HG03039 (cell line): Measurements from ENCODE around the gene BET1.

Source experiments
- ATAC-seq: cut with Tn5 transposase; IDR thresholded peaks from one replicate; pipeline ENCODE4 v1.9.1; 2021; ENCODE audit warnings: mild to moderate bottlenecking, moderate library complexity; ENCODE audit not compliant: unreplicated experiment

The BET1 gene

DNA sequence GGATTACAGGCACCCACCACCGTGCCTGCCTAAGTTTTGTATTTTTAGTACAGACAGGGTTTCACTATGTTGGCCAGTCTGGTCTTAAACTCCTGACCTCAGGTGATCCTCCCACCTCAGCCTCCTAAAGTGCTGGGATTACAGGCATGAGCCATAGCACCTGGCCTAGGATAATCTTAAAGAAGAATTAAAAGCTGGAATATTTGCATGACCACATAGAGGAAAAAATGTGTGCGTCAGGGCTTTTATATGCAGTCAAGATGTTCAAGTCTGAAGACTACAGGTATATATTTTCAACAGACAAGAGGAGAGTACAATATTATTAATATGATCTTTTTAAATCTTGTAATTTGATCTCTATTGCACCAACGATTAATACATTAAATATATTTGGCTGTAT, 43.2 kb downstream of the BET1 start:
- ATAC-seq = no peak

DNA sequence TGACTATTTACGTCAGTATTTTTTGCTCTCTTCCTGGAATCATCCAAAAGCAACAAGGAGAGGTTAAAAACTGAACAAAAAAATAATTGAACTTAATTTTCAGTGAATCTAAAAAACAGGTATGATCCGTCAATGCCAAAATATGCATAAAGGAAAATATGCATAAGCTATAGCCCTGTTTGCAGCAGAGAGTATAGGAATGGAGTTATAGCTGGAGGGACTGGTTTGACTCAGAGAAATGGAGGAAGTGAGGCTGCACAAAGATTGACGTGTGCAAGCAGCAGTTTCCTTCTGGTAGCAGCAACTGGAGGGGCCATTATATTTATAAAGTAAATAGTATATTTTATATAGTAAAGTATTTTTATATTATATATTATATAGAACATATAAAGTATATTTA, 45.5 kb downstream of the BET1 start:
- ATAC-seq = no peak

DNA sequence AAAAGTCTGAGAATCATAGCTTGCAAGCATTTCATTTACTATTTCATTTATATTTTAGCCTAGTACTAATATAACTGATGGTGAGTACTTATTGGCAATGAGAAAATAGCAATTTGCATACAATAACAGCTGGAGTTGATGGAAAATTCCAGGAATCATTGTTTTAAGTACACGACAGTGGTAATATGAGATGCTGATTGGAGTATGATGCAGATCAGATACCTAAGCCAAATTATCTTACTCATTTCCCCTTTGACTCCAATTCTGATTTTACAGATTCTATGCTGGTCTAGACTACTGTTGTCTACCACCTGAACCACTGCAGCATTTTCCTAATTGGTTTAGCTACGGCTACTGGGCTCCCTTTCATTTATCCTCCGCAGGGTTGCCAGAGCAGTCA, 45.9 kb downstream of the BET1 start:
- no peak for ATAC-seq

DNA sequence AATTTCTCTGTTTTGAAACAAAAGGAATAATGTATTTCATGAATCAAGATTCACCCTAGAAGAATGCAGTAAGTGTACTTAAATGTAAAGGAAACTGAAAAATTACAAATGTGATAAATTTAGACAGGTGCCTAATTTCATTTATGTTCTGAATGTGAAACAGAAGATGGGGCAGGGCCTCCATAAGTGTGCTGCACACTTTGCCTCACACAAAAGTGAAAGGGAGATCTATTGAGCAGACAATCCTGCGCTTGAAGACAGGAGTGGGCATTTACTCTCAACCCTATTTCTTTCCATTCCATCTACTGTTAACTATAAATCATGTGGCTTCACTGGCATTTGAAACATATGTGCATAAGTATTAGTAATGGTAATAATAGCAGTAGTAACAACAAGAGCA, 46.4 kb downstream of the BET1 start:
- ATAC-seq = no peak

DNA sequence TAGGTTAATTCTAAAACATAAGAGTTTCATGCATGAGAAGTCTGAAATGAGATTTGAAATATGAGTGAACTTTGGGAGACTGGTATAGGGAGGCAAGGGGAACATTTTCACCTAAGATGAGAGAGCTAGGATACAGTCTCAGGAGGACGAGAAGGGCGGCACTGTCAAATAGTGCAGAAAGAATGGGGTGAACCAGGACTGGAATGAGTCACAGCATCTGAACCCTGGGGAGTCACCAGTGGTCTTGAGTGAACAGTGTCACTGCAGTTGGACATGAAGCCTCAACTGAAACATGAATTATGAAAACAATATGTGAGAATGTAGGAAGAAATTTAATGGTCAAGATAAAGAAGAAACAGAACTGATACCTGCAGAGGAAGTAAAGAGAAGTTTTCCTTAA, 48.9 kb downstream of the BET1 start:
- ATAC-seq = peak; percentile 69

DNA sequence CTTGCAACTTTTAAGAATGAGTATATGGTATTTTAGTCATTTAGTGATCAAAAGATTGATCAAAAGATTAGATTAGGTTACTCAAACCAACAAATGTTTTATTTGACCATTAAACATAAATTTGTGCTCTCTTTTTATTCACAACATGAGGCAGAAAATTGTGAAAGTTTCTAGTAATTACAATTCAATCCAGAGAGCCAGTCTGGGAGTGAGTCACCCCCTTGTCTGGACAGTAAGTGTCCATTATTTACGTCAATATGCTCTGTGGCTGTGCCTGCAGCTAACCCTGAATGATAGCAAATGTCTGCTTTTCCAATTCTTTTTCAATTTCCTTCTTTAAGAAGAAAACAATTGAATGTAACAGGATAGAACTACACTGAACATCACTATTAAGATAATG, 54.7 kb downstream of the BET1 start:
- no peak for ATAC-seq

DNA sequence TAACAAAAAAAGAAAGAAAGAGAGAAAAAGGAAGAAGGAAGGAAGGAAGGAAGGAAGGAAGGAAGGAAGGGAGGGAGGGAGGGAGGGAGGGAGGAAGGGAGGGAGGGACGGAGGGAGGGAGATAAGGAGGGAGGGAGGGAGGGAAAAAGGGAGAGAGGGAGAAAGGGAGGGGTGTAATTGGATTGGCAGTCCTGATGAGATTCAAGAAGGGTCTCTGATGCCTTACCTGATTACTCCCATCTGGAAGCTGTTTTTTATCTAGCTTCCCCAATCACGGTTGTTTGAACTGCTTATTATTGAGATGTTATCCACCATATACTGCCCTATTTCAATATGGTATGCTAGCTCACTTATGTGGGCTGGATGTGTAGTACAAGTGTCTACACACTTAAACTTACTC, 55.3 kb downstream of the BET1 start:
- no peak for ATAC-seq

DNA sequence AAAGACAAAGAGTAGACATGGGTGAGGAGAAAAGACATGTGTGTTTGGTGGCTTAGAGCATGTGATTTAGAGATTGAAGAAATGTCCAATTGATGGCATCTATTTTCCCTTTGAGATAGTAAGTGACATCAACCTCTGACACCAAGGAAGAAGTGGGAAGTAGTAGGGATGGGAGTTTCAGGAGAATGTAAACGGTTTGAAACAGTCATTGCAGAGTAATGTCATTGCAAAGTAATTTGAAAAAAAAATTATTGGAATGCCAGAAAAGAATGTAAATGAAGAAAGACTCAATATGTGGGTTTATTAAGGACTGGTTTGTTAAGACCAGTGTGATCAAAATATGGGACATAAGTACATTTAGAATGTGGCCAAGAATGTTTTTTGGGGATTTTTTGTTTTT, 56.0 kb downstream of the BET1 start:
- no peak for ATAC-seq

DNA sequence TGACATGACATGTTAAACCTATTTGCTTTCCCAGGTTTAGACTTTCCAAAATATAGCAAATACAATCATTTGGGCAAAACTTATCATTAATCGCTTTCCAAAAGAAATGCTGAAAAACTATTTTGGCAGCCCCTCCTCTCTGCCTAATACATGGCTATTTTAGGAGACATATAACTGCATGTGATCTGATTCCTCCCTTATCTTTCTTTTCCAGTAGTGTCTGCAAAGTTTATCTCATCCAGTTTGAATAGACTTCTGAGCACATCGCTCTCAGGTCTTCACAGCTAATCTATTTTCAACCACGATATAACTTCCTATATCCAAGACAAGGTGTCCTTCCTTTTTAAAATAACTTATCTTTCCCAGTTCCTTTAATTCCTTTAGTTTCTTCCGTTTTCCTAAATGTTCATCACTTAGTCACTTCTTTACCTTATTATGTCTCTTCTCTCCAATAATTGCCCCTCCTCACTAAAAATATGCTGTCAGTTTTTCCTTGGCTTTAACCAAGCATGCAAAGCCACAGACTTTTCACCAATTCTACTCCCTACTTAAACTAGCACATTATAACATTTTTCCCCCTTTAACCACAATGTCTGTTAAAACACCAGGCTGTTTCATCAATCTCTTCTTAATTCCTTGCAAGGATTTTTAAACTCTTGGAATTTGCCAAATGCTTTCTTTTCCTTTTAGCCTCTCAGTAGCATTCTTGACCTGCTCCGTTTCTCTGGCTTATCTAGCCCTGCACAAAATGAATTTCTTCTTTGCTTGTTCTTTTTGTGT, 58.2 kb downstream of the BET1 start:
- ATAC-seq = no peak

DNA sequence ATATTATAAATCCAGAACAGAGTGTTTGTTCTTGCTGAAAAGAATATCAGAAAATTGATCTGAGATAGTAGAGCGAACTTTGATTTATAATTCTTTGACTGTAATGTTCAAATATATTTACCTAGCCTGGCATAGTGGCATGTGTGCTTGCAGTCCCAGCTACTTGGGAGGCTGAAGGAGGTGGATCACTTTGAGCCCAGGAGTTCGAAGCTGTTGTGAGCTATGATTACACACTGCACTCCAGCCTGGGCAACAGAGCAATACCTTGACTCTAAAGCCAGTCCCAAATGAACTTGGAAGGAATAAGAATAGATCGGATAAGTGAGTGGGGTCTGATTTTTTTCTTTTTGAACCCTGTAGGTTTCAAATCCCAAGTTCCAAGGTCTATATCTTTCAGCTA, 59.1 kb downstream of the BET1 start:
- ATAC-seq = no peak

DNA sequence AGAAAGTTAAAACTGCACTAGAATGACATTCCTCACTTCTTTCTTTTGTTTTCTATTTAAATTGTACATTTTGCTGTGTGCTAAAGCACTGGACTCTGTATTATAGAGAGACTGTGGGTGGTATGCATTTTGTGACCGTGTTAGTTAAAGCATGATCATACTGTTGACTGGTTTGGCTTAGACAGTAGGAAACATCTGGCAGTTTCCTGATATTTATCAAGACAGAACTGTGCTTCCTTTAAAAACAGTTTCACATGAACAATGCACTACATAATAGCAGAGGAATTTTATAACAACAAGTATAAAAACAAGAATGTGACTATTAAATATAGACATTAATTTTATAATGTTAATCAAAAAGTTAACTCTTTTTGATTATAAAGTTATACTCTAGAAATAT, 59.5 kb downstream of the BET1 start:
- no peak for ATAC-seq

DNA sequence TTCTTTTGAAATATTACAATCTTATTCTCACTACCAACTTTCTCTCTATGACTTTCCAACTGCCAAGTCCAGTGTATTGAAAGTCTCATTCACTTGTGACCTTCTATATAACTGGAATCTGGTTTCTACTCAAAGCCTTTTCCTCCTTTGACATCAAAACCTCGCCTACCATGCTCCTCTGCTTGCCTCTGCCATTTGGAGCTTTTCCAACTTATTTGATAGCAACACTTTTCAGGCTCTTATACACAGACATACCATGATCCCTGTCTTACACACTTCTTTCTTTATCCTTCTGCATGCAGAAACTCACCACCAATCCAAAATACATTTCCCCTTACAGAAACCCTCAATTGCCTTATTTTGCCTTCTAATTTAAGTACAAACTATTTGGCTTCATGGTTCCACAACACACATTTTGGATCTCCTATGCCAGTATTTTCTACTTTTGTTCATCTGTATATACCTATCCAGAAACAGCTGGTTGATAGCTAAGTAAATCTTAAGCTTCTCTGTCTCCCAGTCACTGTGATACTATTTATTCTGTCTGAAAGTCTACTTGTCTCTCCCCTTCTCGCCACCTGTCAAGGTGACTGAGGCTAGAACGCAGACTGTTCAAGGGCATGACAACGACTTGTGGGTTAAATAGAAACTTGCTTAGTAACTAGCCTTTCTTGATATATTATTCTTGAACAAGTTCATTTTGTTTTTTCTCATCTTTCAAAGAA, 60.2 kb downstream of the BET1 start:
- ATAC-seq = no peak
